ENCODE results near the gene FRMD5. TPM values are rescaled to one million over a fixed set of nuclear protein-coding genes. Genes with fewer than 3 reads are reported as not detected.

FRMD5 gene
- total and polyA plus RNA-seq, 2 donors (not counting 1 experiment from before 2014, with no cell fraction given): not detected

DNA sequence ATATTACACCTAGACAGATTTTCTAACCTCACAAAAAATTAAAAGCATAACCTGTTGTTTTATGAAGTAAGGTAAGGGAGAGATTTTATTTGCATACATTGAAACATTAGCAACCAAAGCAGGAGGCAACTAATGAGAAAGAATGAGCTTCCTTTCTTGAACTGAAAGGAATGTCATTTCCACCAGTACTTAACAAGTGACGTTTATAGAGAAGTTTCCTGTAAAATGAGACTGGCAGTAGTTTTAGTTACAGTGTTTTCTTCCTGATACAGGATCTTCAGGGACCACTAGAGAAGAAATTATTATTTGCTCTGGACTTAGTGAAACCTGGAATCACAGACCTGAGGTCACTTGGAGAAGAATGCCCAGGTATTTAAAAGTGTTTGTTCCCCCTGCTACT, 27.4 kb upstream of the FRMD5 start:
- H3K4me2 ChIP-seq (replicated peaks; ENCODE audit: low read depth, low read length, poor library complexity, severe bottlenecking): no peak overlapping the region
- ATAC-seq (ENCODE audit: low read depth) (no peak), DNase-seq (no peak)
- peaks cover 2% of the 10 kb centered on the region for H3K4me1 Mint-ChIP-seq
- no peak overlapping the region for H3K9ac ChIP-seq (ENCODE audit: low read length)
- POLR2A ChIA-PET: no interaction called here
- intact Hi-C loops (cut with micrococcal nuclease): no loop called here
- no peaks in the 10 kb centered on the region for H3K9me3 Mint-ChIP-seq (ENCODE audit: insufficient read depth)
- H3K36me3 ChIP-seq (replicated peaks in 1 of 2; ENCODE audit: control extremely low read depth in 1 of 2, control insufficient read depth in 1 of 2, extremely low read depth in 1 of 2, insufficient read depth in 2 of 2, low read length in 1 of 2): no peaks in the 10 kb centered on the region
- TF ChIP-seq EZH2 (IDR thresholded peaks at IDR 0.05; ENCODE audit: borderline replicate concordance, insufficient read depth, low read depth, low read length, poor library complexity, severe bottlenecking): no peak
- TF ChIP-seq, protein P1, sequence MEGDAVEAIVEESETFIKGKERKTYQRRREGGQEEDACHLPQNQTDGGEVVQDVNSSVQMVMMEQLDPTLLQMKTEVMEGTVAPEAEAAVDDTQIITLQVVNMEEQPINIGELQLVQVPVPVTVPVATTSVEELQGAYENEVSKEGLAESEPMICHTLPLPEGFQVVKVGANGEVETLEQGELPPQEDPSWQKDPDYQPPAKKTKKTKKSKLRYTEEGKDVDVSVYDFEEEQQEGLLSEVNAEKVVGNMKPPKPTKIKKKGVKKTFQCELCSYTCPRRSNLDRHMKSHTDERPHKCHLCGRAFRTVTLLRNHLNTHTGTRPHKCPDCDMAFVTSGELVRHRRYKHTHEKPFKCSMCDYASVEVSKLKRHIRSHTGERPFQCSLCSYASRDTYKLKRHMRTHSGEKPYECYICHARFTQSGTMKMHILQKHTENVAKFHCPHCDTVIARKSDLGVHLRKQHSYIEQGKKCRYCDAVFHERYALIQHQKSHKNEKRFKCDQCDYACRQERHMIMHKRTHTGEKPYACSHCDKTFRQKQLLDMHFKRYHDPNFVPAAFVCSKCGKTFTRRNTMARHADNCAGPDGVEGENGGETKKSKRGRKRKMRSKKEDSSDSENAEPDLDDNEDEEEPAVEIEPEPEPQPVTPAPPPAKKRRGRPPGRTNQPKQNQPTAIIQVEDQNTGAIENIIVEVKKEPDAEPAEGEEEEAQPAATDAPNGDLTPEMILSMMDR (IDR thresholded peaks at IDR 0.05): no peak
- no peak overlapping the region for H2AFZ ChIP-seq (ENCODE audit: insufficient read depth, low read depth, low read length, poor library complexity, severe bottlenecking)
- no peaks in the 10 kb centered on the region for H3K79me2 ChIP-seq (ENCODE audit: control insufficient read depth, insufficient read depth, low read length)
- CTCF ChIA-PET: interaction anchor here (0.5 to 1.1 kb wide), 2 partner anchors 14 to 15 kb away, joined by 3 to 4 read pairs; no protein-coding TSS in a partner anchor
- H3K4me3 Mint-ChIP-seq: no peak overlapping the region
- H3K27me3 Mint-ChIP-seq: peaks cover 31% of the 10 kb centered on the region
- WGBS (ENCODE audit: insufficient coverage): no CpG with 5 or more reads among the region's 1 CpG
- peaks cover 0 to 1% (median 0%) of the 10 kb centered on the region in 3 donors for H3K9me3 ChIP-seq (ENCODE audit: control extremely low read depth in 1 of 3, control insufficient read depth in 2 of 3, insufficient read depth in 1 of 3, low read length in 2 of 3)
- peaks cover 0 to 5% (median 0%) of the 10 kb centered on the region in 4 experiments for H3K27me3 ChIP-seq (replicated peaks in 1 of 4; ENCODE audit: control extremely low read depth in 1 of 4, control insufficient read depth in 3 of 4, insufficient read depth in 4 of 4, low read length in 3 of 4)
- no peak overlapping the region for H3K27ac ChIP-seq (ENCODE audit: low read length in 2 of 2)
- H3K4me1 ChIP-seq (ENCODE audit: control insufficient read depth in 2 of 2, insufficient read depth in 2 of 2, low read length in 2 of 2): peaks cover 0 to 2% of the 10 kb centered on the region in 2 donors
- H3K27ac Mint-ChIP-seq: no peak overlapping the region
- H4K20me1 ChIP-seq (ENCODE audit: control insufficient read depth, insufficient read depth, low read length, poor library complexity, severe bottlenecking): no peaks in the 10 kb centered on the region
- H3K4me3 ChIP-seq (ENCODE audit: control extremely low read depth in 1 of 5, extremely low read depth in 1 of 5, insufficient read depth in 1 of 5, low read depth in 2 of 5, low read length in 4 of 5): no peak overlapping the region

DNA sequence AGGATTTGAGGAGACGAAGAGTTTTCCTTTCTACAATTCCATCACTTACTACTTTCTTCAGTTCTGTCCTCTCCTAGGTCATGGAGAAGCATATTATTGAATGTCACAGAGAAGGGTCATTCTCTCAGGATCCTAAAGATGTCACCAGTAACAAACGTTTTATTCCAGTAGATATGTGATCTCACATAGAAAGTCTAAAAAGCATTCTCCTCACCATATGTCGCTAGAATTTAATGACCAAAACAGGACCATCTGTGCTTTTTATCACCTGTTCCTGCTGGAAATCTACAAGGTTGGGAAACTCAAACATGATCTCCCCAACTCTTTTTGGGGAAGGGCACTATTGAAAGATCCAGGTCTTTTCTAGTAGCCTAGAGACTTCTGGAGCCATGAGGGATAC, 24.0 kb upstream of the FRMD5 start:
- Mint-ChIP-seq H3K27me3 (peaks cover 23% of the 10 kb centered on the region), H3K9me3 (ENCODE audit: insufficient read depth) (no peaks in the 10 kb centered on the region), H3K27ac (no peak overlapping the region), H3K4me3 (no peak overlapping the region), H3K4me1 (peaks cover 2% of the 10 kb centered on the region)
- Histone ChIP-seq H3K9ac (ENCODE audit: low read length) (no peak overlapping the region), H3K79me2 (ENCODE audit: control insufficient read depth, insufficient read depth, low read length) (no peaks in the 10 kb centered on the region), H3K4me2 (replicated peaks; ENCODE audit: low read depth, low read length, poor library complexity, severe bottlenecking) (no peak overlapping the region), H4K20me1 (ENCODE audit: control insufficient read depth, insufficient read depth, low read length, poor library complexity, severe bottlenecking) (no peaks in the 10 kb centered on the region), H3K4me3 (ENCODE audit: control extremely low read depth in 1 of 5, extremely low read depth in 1 of 5, insufficient read depth in 1 of 5, low read depth in 2 of 5, low read length in 4 of 5) (no peak overlapping the region), H2AFZ (ENCODE audit: insufficient read depth, low read depth, low read length, poor library complexity, severe bottlenecking) (no peak overlapping the region), H3K36me3 (replicated peaks in 1 of 2; ENCODE audit: control extremely low read depth in 1 of 2, control insufficient read depth in 1 of 2, extremely low read depth in 1 of 2, insufficient read depth in 2 of 2, low read length in 1 of 2) (no peaks in the 10 kb centered on the region), H3K27me3 (replicated peaks in 1 of 4; ENCODE audit: control extremely low read depth in 1 of 4, control insufficient read depth in 3 of 4, insufficient read depth in 4 of 4, low read length in 3 of 4) (peaks cover 0 to 4% (median 0%) of the 10 kb centered on the region in 4 experiments), H3K4me1 (ENCODE audit: control insufficient read depth in 2 of 2, insufficient read depth in 2 of 2, low read length in 2 of 2) (peaks cover 0 to 2% of the 10 kb centered on the region in 2 donors), H3K9me3 (ENCODE audit: control extremely low read depth in 1 of 3, control insufficient read depth in 2 of 3, insufficient read depth in 1 of 3, low read length in 2 of 3) (no peaks in the 10 kb centered on the region), H3K27ac (ENCODE audit: low read length in 2 of 2) (no peak overlapping the region)
- ChIA-PET POLR2A (no interaction called here), CTCF (interaction anchor here (0.7 to 3.3 kb wide), 5 partner anchors 21 to 315 kb away, joined by 3 to 23 read pairs (median 3); partner anchors contain the start of gene GOLM2)
- WGBS (ENCODE audit: insufficient coverage): 80% methylated on average over 1 of the region's 3 CpGs
- intact Hi-C loops (cut with micrococcal nuclease): loop anchor here (1.0 to 10.0 kb wide), 4 partner anchors 88 to 314 kb away; no protein-coding TSS in a partner anchor
- ATAC-seq (ENCODE audit: low read depth) (no peak), DNase-seq (no peak)
- TF ChIP-seq, protein P1 (IDR thresholded peaks at IDR 0.05): no peak
- no peak for TF ChIP-seq EZH2 (IDR thresholded peaks at IDR 0.05; ENCODE audit: borderline replicate concordance, insufficient read depth, low read depth, low read length, poor library complexity, severe bottlenecking)
